PC-9 (cell line): Measurements from ENCODE around the gene MPIG6B. TPM values are rescaled to one million over a fixed set of nuclear protein-coding genes. Genes with fewer than 3 reads are reported as not detected.

Source experiments
- BruUV-seq: library from RNA; stranded (reverse); fragments of 400-500 nt; replicated peaks from 2 replicates; lab custom pipeline; 2021; lab: Mats Ljungman, UMichigan
- CTCF ChIA-PET: fragments of 300-600 bp; sonication (Branson Sonifier 250); formaldehyde crosslinking; loops from one replicate; lab custom pipeline; 2022; ENCODE audit warnings: antibody characterized with exemption; lab: Charles Lee
- POLR2A ChIA-PET: fragments of 300-600 bp; sonication (Branson Sonifier 250); formaldehyde crosslinking; loops from one replicate; lab custom pipeline; 2022; ENCODE audit warnings: antibody characterized with exemption; ENCODE audit not compliant: unreplicated experiment; lab: Charles Lee
- DNase-seq, 2 experiments: peaks; one replicate each; pipeline versions ENCODE4 v3.0.0 to v3.0.0-alpha.2; 2015 to 2022; ENCODE audit warnings: mixed read lengths in 1 of 2
- H2AFZ ChIP-seq: fragments of 200-600 bp; sonication (generic); 2 replicates; pipeline ENCODE4 v1.8.1; 2017; ENCODE audit warnings: antibody characterized with exemption
- H3F3A ChIP-seq: fragments of 200-600 bp; sonication (generic); 2 replicates; pipeline ENCODE4 v1.8.1; 2017; ENCODE audit warnings: antibody characterized with exemption, mild to moderate bottlenecking, low read depth; ENCODE audit not compliant: insufficient read depth
- H3K27ac ChIP-seq: fragments of 200-600 bp; sonication (generic); 2 replicates; pipeline ENCODE4 v1.6.1; 2016; ENCODE audit warnings: mixed run types
- H3K27me3 ChIP-seq: fragments of 200-600 bp; sonication (generic); 2 replicates; pipeline ENCODE4 v1.6.1; 2016; ENCODE audit warnings: low read depth, mixed run types; ENCODE audit not compliant: insufficient read depth
- H3K36me3 ChIP-seq: fragments of 200-600 bp; sonication (generic); 2 replicates; pipeline ENCODE4 v1.6.1; 2016; ENCODE audit warnings: low read depth, mixed run types
- H3K4me1 ChIP-seq: fragments of 200-600 bp; sonication (generic); replicated peaks from 2 replicates; pipeline ENCODE4 v1.6.1; 2016; ENCODE audit warnings: mixed run types; ENCODE audit not compliant: insufficient read depth
- H3K4me2 ChIP-seq: fragments of 200-600 bp; sonication (generic); 2 replicates; pipeline ENCODE4 v1.6.1; 2017; ENCODE audit warnings: mixed run types
- H3K4me3 ChIP-seq: fragments of 200-600 bp; sonication (generic); 2 replicates; pipeline ENCODE4 v1.6.1; 2016; ENCODE audit warnings: mixed run types
- H3K79me2 ChIP-seq: fragments of 200-600 bp; sonication (generic); 2 replicates; pipeline ENCODE4 v1.6.1; 2017; ENCODE audit warnings: low read depth, mixed run types
- H3K9me2 ChIP-seq: fragments of 200-600 bp; sonication (generic); 2 replicates; pipeline ENCODE4 v1.8.1; 2017; ENCODE audit warnings: mild to moderate bottlenecking; ENCODE audit not compliant: insufficient read depth
- H3K9me3 ChIP-seq: fragments of 200-600 bp; sonication (generic); 2 replicates; pipeline ENCODE4 v1.8.1; 2016; ENCODE audit warnings: low read depth; ENCODE audit not compliant: insufficient read depth
- H4K20me1 ChIP-seq: fragments of 200-600 bp; sonication (generic); 2 replicates; pipeline ENCODE4 v1.8.1; 2017; ENCODE audit not compliant: insufficient read depth
- EZH2 ChIP-seq: fragments of 200-600 bp; sonication (generic); IDR thresholded peaks from 2 replicates; pipeline ENCODE4 v1.8.0; 2017; ENCODE audit warnings: antibody characterized with exemption, low read depth
- intact Hi-C: fragments of 100-400 bp; cut with micrococcal nuclease; formaldehyde crosslinking; loops from one replicate; pipeline ENCODE4 v1.10.0; 2022; ENCODE audit not compliant: unreplicated experiment
- total RNA-seq: library from RNA; stranded (reverse); gene quantifications from 2 replicates; pipeline ENCODE4 v1.2.3, GENCODE V29; 2021
- TF ChIP-seq, protein P1 (sequence below): fragments of 200-600 bp; sonication (generic); conservative IDR thresholded peaks from 2 replicates; pipeline ENCODE4 v1.6.1; 2017; ENCODE audit warnings: mixed run types, antibody characterized with exemption, mild to moderate bottlenecking, moderate library complexity

Gene MPIG6B
- total RNA-seq, 1 experiment from 2014 or later = 0.59 TPM

DNA sequence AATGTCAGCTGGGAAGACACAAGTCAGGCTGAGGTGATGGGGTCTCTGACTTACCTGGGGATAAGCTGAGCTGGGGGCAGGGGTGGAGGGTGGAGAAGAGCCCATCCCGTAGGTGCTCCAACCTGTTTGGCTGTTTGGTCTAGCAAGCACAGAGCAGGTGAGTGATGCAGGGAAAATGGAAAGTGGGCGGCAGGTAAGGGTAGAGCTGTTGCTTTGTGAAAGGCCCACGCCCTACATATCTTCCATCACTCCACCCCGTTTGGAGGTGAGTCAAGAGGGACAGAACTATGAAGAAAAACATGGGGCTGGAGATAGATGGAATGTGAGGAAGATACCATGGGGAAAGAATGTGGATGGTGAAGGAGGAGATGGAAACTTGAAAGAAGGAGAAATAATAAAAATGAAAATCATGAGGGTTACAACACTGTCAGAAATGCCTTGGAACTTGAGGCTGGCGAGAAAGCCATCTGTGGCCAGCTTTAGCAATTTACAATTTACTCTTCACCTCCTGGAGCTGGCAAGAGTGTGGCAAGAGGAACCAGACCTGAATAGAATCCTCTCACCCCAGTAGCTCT is 2.9 kb upstream of the MPIG6B start:
- no TSS peak for BruUV-seq
- DNase-seq = peak; percentile 66 to 69
- H3K4me2 ChIP-seq = peak overlapping the region; percentile 59
- peaks cover 42% of the 10 kb centered on the region for H3K4me1 ChIP-seq
- H3K9me3 ChIP-seq = no peaks in the 10 kb centered on the region
- H2AFZ ChIP-seq = no peak overlapping the region
- ChIA-PET POLR2A (interaction anchor here (0.7 kb wide), 2 partner anchors 13 to 17 kb away, joined by 3 read pairs; partner anchors contain the start of gene ABHD16A), CTCF (no interaction called here)
- H3K27me3 ChIP-seq = no peaks in the 10 kb centered on the region
- H3K79me2 ChIP-seq = no peaks in the 10 kb centered on the region
- no peak overlapping the region for H3K4me3 ChIP-seq
- H3K36me3 ChIP-seq = no peaks in the 10 kb centered on the region
- peak overlapping the region; percentile 28; the same call in 1 of the 2 replicates for H3K27ac ChIP-seq
- no peak for TF ChIP-seq EZH2
- TF ChIP-seq, protein P1, sequence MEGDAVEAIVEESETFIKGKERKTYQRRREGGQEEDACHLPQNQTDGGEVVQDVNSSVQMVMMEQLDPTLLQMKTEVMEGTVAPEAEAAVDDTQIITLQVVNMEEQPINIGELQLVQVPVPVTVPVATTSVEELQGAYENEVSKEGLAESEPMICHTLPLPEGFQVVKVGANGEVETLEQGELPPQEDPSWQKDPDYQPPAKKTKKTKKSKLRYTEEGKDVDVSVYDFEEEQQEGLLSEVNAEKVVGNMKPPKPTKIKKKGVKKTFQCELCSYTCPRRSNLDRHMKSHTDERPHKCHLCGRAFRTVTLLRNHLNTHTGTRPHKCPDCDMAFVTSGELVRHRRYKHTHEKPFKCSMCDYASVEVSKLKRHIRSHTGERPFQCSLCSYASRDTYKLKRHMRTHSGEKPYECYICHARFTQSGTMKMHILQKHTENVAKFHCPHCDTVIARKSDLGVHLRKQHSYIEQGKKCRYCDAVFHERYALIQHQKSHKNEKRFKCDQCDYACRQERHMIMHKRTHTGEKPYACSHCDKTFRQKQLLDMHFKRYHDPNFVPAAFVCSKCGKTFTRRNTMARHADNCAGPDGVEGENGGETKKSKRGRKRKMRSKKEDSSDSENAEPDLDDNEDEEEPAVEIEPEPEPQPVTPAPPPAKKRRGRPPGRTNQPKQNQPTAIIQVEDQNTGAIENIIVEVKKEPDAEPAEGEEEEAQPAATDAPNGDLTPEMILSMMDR = no peak
- intact Hi-C loops = no loop called here
- H3F3A ChIP-seq = peaks cover 27% of the 10 kb centered on the region; the same call in 1 of the 2 replicates
- no peaks in the 10 kb centered on the region for H4K20me1 ChIP-seq
- H3K9me2 ChIP-seq = no peaks in the 10 kb centered on the region

DNA sequence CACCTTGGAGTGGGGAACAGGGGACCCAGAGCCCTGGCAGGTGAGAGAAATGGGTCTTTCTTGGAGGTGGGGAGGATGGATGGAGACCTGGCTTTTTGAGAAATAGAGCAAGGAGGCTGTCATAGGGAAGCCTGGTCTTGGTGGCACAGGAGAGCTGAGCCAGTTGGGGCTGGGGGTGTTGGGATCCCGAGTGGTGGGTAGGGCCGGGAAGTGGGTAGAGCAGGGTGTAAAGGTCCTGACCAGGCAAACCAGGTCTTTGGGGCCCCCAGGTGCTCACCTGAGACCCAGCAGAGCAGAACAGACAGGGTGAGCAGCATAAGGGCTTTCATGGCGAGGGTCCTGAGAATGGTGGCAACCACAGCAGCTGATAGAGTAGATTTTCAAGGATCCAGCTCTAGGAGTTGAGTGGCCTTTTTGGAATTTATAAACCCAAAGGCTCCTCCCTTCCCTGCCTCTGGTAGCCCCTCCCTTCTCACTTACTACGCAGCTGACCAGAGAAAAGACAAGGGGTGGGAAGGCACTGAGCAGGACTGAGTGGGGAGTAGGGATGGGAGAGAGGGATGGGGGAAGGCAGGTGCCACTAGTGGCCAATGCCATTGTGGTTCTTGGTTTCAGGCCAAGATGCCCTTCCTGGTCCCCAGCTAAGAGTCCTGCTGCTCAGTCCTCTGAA is 1.7 kb upstream of the MPIG6B start, which contains the start of gene LY6G6C:
Gene LY6G6C (minus strand): TSS at position 396 of the 670 bp plus-strand sequence. CDS start 67 bp downstream, at position 329.
- no peaks in the 10 kb centered on the region for H3K27me3 ChIP-seq
- H3K4me1 ChIP-seq = peaks cover 42% of the 10 kb centered on the region
- no peak for DNase-seq
- H3K4me3 ChIP-seq = no peak within 1 kb of the TSS
- H3K79me2 ChIP-seq = no peaks in the 10 kb centered on the region
- intact Hi-C loops = no loop called here
- H3K9me3 ChIP-seq = no peaks in the 10 kb centered on the region
- H4K20me1 ChIP-seq = no peaks in the 10 kb centered on the region
- no peaks in the 10 kb centered on the region for H3K36me3 ChIP-seq
- TF ChIP-seq EZH2 = no peak
- ChIA-PET CTCF (no interaction called here), POLR2A (no interaction called here)
- H3K27ac ChIP-seq = 0 out of 2 replicates have a peak within 1 kb of the TSS, but pooled peaks have one; percentile 5
- BruUV-seq = no TSS peak
- H2AFZ ChIP-seq = no peak within 1 kb of the TSS
- H3F3A ChIP-seq = peaks cover 32% of the 10 kb centered on the region; the same call in 1 of the 2 replicates
- no peaks in the 10 kb centered on the region for H3K9me2 ChIP-seq
- H3K4me2 ChIP-seq = peak within 1 kb of the TSS; percentile 59

DNA sequence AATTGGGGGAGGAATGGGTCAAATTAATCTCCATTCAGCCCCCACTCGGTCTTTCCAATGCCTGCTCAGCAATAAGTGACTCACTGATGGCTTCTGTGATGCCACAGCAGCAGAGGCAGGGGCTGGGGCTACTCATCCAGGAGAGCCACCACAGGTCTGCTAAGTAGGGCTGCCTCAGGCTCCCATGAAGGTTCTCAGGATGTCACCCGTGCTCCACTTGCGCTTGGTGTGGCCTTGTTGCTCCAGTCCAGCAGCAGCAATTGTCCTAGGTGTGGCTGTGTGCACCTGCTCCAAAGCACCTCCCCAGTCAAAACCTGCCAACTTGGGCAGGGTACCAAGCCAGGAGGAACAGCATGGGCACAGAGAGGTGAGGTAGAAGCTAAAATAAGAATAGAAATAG is 1.0 kb upstream of the MPIG6B start:
- Histone ChIP-seq H3K9me2 (no peaks in the 10 kb centered on the region), H3K4me2 (no peak overlapping the region), H3K4me1 (peaks cover 41% of the 10 kb centered on the region), H3K27ac (no peak overlapping the region), H2AFZ (no peak overlapping the region), H3K27me3 (no peaks in the 10 kb centered on the region), H3F3A (peaks cover 37% of the 10 kb centered on the region; the same call in 1 of the 2 replicates), H3K4me3 (no peak overlapping the region), H3K79me2 (no peaks in the 10 kb centered on the region), H3K36me3 (no peaks in the 10 kb centered on the region), H4K20me1 (no peaks in the 10 kb centered on the region), H3K9me3 (no peaks in the 10 kb centered on the region)
- intact Hi-C loops = no loop called here
- no peak for DNase-seq
- ChIA-PET CTCF (no interaction called here), POLR2A (no interaction called here)
- BruUV-seq = no TSS peak
- TF ChIP-seq, protein P1 = no peak
- TF ChIP-seq EZH2 = no peak
